PFSK-1 (cell line): ENCODE data around the gene ZNF385D.

Experiments
- FOXP2 ChIP-seq: optimal IDR thresholded peaks from 2 replicates; pipeline ENCODE3; 2011; ENCODE audit warnings: borderline replicate concordance, control low read depth, inconsistent platforms; ENCODE audit not compliant: insufficient read depth; ENCODE audit errors: extremely low read length, extremely low read depth
- POLR2AphosphoS5 ChIP-seq: IDR thresholded peaks from 2 replicates; pipeline ENCODE4 v1.6.1; 2012; ENCODE audit warnings: low read depth, mild to moderate bottlenecking, control low read depth, low read length, moderate library complexity
- SIN3A ChIP-seq: IDR thresholded peaks from 2 replicates; pipeline ENCODE4 v1.6.1; 2012; ENCODE audit warnings: mild to moderate bottlenecking, low read length, moderate library complexity, borderline replicate concordance; ENCODE audit not compliant: insufficient read depth
- TAF1 ChIP-seq: IDR thresholded peaks from 2 replicates; pipeline ENCODE4 v1.6.1; 2012; ENCODE audit warnings: low read length, control low read depth, borderline replicate concordance; ENCODE audit not compliant: insufficient read depth
- TF ChIP-seq, protein P1 (sequence below), 2 experiments: IDR thresholded peaks; 2 replicates each; pipeline versions ENCODE4 v1.6.1 to v1.8.0; 2011 to 2012; ENCODE audit warnings: low read depth in 2 of 2, low read length in 2 of 2, control low read depth in 1 of 2, inconsistent platforms in 1 of 2, mild to moderate bottlenecking in 1 of 2, moderate library complexity in 1 of 2; ENCODE audit not compliant: insufficient read depth in 1 of 2

The ZNF385D gene

DNA sequence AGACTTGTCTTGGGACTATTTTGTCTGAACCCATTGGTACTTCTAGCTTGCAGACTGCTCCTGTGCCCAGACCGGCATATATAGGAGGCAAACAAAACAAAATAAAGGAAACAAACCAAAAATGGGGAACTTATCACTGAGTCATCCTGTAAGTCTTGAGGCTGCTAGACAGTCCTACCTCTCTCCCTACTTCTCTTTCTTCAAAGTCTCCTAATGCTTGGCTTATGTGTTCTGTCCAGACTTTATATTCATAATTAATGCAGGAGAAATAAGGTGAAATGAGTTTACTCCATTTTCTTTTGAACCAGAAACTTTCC lies 266.2 kb downstream of the ZNF385D start:
- TF ChIP-seq, protein P1, sequence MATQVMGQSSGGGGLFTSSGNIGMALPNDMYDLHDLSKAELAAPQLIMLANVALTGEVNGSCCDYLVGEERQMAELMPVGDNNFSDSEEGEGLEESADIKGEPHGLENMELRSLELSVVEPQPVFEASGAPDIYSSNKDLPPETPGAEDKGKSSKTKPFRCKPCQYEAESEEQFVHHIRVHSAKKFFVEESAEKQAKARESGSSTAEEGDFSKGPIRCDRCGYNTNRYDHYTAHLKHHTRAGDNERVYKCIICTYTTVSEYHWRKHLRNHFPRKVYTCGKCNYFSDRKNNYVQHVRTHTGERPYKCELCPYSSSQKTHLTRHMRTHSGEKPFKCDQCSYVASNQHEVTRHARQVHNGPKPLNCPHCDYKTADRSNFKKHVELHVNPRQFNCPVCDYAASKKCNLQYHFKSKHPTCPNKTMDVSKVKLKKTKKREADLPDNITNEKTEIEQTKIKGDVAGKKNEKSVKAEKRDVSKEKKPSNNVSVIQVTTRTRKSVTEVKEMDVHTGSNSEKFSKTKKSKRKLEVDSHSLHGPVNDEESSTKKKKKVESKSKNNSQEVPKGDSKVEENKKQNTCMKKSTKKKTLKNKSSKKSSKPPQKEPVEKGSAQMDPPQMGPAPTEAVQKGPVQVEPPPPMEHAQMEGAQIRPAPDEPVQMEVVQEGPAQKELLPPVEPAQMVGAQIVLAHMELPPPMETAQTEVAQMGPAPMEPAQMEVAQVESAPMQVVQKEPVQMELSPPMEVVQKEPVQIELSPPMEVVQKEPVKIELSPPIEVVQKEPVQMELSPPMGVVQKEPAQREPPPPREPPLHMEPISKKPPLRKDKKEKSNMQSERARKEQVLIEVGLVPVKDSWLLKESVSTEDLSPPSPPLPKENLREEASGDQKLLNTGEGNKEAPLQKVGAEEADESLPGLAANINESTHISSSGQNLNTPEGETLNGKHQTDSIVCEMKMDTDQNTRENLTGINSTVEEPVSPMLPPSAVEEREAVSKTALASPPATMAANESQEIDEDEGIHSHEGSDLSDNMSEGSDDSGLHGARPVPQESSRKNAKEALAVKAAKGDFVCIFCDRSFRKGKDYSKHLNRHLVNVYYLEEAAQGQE (IDR thresholded peaks at IDR 0.05; ENCODE audit: insufficient read depth in 1 of 2, low read depth in 2 of 2, low read length in 2 of 2): no peak
- no peak for TF ChIP-seq TAF1
- TF ChIP-seq FOXP2: no peak
- TF ChIP-seq SIN3A: no peak
- no peak for TF ChIP-seq POLR2AphosphoS5

DNA sequence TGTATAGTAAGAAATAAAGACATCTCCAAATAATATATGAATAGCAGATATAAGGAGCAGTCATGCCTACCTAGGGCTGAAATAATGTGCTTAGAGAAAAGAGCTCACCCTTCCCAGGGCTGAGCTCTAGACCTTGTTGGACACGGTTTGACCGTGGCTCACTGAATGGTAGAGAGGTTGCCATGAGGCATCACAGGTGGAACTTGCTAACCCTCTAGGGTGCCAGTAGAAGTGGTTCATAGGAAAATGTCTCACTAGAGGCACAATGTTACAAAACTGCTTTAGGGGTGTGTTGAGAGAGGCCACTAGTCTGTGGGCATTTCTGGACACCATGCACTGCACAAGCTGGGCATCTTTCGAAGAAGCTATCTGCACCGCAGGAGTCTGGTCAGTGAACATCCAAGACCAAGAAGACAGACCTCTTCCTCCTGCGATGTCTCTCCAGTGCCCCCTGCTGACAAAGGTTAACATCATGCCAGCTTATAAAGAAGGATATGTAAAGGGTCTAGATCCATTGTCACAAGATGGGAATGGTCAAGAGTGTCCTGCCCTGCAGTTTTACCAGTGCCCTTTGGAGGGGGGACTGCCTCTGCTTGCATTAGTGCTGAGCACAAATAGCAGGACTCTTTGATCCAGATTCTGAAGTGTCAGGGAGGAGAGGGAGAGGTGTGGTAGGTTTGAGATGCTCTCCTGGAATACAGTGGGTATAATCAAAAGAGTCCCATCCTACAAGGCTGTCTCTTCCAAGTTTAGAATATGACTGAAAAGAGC lies 266.8 kb downstream of the ZNF385D start:
- TF ChIP-seq FOXP2: no peak

DNA sequence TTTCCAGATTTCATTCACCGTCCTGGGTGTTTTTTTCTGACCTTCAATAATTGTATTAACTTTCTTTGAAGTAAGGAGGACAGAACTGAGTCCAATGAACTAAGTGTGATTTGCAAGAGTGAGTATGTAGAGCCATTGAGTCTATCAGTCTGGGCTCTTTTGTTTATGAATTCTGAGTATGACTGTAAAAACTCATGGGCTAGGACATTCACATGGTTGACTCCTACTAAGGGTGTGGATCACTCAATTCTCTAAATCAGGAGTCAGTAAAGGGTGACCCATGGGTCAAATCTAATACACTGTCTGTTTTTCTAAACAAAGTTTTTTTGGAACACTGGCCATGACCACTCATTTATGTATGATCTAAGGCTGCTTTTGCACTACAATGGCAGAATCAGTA lies 269.0 kb downstream of the ZNF385D start:
- TF ChIP-seq FOXP2: no peak
- TF ChIP-seq POLR2AphosphoS5: no peak
- TF ChIP-seq TAF1: no peak

DNA sequence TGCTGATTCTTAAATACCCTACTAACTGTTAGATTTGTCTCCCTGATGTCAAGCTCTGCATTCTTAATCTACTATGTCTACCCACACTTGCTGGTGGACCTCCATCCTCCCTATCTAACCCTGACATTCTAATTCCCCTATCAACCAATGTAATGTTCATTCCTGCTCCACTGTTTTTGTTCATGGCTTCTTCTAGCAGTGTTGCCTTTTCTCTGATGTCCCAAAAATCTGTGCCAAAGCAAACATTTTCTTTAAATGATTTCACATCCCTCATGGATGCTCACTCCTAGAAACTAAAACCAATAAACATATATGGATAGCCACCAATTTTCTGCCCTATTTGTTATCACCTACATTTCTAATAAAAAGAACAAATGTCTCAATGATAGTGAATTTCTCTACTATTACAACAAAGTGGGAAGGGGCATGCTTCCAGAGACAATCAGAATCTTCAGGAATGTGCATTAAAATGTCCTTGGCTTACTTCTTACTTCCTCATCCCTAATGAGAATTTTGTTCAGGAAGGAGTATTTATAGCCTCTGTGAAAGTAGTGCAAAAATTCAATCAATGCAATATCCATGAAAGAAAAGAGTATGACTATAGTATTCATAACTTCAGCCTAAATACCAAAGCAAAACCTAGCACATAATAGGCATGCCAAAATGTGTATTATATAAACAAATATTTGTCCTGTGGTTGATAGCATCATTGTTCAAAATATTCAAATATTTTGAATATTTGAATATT lies 273.3 kb downstream of the ZNF385D start:
- TF ChIP-seq FOXP2: no peak

DNA sequence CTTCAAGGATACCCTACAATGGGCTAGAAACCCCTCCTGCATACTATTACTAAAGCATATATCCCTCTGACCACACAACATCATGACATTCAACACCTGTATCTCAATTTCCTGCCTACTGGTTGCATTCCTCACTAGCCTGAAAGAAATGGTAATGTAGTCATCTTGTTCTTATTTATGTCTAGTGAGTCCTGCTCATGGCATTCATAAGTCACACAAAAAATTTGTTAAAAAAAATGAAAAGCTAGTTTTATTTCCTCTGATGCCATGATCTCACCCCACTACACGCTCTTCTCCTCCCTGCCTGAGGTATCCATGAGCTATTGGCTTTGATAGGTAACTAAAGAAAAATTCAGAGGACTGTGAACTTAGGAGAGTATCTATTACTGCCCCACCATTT lies 284.5 kb downstream of the ZNF385D start:
- TF ChIP-seq SIN3A (no peak), TAF1 (no peak)

DNA sequence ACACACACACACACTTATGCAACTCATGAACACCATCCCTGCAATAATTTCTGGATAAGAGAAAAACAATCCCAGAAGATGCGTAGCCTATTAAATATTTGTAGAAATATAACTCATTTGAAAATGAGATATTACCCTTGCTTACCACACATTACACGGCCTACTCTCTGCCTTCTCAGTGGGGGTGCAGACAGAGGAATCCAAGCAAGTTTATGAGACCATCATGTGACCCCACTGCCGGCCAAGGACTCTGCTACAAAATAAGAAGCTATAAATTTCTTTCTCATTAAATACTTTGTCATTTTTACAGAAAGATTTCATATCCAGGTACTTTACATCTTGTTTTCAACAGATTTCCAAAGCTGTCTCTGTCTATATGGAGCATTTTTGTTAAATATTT lies 286.3 kb downstream of the ZNF385D start:
- TF ChIP-seq POLR2AphosphoS5 (no peak), TAF1 (no peak), SIN3A (no peak), FOXP2 (no peak)
- TF ChIP-seq, protein P1 (IDR thresholded peaks at IDR 0.05; ENCODE audit: insufficient read depth in 1 of 2, low read depth in 2 of 2, low read length in 2 of 2): no peak

DNA sequence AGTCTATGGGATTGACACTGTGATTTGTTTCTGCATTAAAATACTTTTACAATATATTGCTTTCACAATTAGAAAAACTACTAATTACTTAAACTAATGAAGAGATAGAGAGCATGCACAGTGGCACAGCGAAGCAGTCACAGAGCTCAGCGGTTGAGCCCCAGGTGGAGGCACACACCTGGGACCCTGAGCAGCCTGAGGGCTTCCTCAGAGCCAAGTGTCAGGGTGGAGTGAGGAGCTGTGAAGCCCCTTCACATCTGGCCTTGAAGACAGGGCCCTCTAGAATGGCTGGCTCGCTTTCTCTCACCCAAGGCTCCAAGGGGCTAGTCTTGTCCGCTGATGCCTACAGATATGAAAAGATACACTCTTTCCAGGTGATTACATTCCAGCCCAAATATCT lies 287.7 kb downstream of the ZNF385D start:
- TF ChIP-seq FOXP2 (no peak), POLR2AphosphoS5 (no peak), TAF1 (no peak), SIN3A (no peak)
- TF ChIP-seq, protein P1 (IDR thresholded peaks at IDR 0.05; ENCODE audit: insufficient read depth in 1 of 2, low read depth in 2 of 2, low read length in 2 of 2): no peak
